Embryonic facial prominence (tissue), 1 donor: ENCODE data around the gene DGKD.

ENCODE experiments used
- DNase-seq: peaks from one replicate; pipeline ENCODE4 v3.0.0-alpha.2; 2016; ENCODE audit errors: extremely low spot score

The DGKD gene

DNA sequence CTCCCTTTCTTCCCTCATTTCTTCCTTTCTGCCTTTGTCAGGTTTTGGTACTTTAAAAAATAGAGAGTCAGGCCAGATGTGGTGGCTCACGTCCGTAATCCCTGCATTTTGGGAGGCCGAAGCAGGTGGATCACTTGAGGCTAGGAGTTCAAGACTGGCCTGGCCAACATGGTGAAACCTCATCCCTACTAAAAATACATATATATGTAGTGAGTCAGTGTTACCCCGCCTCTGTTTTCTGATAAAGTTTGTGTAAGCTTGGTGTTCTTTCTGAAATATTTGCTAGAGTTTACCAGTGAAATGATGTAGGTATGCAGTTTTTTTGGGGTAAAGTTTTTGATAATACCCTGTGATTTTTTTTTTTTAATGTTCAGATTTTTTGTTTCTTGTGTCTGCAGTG is 58.8 kb downstream of the DGKD start:
- no peak for DNase-seq

DNA sequence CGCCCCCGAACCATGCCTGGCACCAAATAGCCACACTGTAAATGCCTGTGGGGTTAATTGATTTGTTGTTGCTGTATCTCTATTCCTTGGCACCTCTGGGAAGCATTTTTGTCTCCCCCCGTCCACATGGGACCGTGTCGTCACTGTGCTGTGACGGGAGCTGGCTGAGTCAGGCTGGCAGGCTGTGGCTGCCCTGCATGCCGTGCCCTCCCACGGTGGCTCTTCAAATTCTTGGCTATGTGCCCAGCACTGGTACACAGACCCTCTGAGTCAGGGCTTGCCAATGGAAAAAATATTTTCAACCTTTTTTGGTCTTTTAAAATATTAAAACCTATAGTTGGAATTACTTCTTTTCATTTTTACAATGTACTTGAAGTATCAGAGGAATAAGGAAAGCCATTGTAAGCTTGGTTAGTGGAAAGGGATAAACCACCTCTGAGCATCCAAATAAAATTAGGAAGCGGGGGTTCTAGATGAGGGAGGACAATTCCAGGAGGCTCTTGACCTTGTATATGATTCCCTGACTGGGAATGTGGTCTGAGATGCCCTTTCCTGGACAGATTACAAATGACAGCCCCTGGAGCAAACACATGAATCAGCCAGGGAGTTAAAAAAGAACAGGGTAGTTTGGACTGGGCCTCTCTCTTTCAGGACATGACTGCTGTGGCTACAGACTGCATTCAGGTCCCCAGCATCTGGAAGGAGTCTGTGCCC is 59.4 kb downstream of the DGKD start:
- no peak for DNase-seq

DNA sequence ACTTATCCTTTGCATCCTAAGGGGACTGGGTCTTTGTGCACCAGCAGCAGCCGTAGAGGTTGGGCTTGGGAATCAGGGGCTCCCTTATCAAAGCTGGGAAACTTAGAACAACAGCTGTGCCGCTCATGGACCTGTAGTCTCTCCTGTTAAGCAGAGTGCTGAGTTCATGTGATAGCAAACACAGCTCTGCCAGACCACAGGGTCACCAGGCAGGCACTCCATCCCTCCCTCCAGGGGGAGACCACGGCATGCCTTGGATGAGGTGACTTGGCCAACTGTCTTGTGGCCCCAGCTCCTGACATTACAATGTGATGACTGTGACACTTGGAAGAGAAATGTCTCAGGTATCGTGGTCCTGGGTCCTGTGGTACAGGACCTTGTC is 60.0 kb downstream of the DGKD start:
- no peak for DNase-seq

DNA sequence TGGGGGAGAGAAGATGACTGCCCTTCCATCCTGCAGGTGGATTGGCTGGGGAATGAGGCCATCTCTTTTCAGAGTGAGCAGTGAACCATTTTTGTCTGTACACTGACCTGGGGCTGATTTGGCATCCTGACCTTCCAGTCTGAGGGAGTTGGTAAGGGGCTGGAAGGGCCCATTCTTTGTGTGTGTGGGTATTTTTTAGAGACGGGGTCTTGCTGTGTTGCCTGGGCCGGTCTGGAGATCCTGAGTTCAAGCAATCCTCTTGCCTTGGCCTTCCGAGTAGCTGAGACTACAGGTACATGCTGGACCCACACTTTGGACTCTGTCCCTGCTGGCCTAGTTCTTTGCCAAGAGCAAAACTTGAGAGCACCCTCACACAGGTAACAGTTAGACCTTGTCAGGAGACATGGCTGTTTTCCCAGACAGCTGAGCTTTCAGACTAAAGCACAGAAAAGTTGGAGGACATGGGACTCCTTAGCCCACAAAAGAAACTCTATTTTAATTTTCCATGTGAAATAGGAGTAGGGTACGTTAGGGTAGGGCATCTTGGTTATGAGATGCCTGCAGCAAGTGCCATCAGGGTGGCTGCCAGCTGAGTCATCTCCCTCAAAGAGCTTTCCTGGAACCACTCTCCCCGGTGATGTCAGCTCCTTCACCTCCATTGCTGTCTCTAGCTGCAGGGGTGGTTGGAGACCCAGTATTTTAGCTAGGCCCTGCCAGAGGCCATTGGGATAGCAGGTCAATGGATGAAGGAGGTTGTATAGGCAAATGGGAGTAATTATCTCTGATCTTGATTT is 60.7 kb downstream of the DGKD start:
- DNase-seq, result no peak

DNA sequence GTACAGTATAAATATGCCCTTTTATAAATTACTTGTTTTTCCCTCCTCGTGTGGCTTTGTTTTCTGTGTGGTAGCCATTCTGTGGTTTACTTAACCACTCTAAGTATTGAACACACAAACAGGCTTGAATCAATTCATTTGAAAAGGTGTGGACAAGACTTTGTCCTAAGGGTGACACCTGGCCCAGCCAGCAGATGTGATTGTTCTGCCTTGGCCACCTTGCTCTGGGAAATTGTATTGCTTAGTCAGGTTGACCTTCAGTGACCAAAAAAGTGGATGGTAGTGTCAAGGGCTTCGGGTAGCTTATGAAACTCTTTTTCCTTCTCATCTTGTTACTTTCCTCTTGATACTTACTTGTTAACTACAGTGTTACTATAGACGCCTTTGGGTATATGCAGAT is 61.9 kb downstream of the DGKD start:
- no peak for DNase-seq

DNA sequence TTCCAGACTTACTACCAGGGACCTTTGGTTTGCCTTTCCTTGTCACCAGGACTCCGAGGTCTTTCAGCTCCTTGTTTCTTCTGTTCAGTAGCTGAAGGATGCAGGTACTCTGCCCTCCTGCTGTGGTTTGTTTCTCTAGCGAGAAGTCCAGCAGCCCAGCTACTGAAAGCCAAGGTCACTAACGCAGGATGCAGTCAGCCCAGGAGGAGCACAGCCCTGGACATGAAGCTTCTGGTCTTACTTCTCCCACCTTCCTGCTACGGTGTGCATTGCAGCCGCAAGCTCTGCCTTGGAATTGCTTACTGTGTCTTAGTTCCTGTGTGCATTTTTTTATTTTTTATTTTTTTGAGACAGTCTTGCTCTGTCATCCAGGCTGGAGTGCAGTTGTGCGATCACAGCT is 62.4 kb downstream of the DGKD start:
- no peak for DNase-seq

DNA sequence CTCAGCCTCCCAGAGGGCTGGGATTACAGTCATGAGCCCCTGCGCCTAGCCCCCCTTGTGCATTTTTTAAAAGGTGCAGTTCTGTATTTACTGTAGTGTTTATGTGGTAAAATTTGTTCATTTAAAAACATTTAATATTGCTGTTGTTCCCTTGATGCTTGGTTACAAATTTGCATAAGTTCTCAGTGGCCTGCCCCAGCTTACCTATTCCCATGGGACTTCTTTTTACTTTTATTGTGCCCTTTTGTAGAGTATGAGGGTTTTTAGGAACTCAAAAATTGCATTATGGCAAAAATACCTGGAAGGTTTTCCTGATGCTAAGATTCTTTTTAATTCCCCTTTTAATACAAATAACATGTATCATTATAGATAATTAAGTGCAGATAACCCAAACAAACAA is 63.0 kb downstream of the DGKD start:
- no peak for DNase-seq

DNA sequence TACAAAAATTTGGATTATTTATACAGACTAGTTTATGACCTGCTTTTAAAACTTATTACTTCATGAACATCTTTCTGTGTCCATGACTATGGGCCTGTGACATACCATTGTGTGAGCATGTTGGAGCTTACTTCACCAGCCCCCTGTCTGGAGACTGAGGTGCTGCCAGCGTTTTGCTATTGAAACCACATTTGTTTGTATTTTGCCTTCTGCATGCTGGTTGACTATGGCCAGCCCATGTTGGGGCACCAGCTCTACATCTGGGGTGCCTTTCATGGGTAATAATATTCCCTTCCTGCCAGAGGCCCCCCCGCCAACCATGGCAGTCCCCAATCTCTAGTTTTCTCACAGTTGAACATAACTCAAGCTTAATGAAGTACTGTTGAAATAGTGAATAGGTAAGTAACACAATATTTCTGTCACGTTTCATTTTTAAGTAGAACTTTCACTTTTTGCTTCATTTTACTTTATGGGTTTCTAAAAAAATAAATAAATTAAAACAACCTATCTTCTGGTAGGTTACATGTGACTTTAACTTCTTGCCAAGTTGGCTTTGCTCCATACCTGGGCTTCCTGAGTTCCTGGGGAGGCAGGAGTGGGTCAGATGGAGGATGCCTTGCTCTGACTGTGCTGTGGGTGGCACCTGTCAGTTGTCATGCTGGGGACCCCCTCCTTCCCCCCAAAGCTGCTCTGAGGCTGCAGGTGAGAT is 63.9 kb downstream of the DGKD start:
- no peak for DNase-seq

DNA sequence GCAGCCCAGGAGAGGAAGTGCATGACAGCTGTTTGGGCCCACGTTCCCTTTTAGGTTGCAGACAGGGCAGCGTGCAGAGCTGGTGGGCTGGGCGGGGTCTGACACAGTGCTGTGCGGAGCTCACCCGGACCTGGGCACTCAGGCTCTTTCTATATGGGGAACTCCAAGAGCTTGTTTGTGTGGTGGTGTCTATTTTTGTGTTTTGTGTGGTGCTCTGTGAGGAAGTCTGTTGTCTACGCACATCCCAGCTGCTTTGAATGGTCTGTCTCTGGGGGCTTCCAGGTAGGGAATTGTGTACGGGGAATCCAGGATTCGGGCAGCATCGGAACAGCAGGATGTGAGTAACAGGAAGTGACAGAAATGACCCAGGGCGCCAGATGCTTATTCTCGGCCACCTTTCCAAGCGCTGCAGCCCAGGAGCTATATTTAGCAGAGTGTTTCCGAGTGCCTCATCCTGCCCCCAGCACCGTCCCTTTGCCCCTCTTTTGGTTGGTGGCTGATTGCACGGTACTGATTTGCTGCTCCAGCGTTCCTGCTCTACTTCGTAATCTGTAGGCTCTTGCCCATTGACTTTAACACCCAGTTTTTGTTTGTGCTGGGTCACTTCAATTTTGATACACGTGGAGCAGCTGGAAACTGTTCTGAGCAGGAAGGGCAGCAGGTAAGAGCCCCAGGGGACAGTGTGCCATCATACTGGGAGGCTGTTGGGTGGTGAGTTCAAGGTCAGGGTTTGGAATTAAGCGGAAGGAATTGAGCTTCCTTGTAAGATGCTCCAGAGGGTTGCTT is 64.7 kb downstream of the DGKD start:
- no peak for DNase-seq

DNA sequence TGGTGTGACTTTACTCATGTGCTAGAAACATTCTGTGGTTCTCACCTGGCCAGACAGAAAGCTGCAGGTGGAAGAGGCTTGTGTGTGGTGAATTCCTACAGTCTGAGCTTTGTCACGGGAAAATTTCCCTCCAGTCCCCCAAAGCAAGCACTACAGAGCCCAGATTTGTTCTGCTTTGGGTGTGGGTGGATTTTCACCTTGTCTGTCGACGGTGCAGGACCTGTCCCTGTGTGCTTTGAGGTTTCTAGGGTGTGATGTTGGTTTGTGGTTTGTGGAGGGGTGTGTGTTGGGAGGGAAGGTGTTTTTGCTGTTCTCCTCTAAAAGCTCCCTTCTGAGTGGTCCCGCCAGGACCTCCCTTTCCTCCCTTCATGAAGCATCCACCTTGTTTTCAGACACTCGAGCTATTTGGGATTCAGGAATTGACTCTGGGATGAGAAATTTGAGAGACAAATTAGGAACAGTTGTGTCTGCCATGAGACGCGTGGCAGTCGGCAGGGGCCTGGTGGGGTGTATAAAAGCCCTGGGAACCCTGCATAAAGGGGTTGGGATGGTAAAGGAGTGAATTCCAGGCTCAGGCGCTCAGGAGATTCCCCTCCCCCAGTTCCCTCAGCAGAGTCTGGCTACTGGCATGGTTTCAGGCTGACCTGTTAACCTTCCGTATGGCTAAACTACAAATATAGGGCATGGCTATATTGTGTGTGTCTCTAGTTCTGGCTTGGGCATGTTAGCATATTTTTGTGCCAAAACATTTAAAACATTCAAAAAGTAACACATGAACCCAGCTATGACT is 65.5 kb downstream of the DGKD start:
- no peak for DNase-seq

DNA sequence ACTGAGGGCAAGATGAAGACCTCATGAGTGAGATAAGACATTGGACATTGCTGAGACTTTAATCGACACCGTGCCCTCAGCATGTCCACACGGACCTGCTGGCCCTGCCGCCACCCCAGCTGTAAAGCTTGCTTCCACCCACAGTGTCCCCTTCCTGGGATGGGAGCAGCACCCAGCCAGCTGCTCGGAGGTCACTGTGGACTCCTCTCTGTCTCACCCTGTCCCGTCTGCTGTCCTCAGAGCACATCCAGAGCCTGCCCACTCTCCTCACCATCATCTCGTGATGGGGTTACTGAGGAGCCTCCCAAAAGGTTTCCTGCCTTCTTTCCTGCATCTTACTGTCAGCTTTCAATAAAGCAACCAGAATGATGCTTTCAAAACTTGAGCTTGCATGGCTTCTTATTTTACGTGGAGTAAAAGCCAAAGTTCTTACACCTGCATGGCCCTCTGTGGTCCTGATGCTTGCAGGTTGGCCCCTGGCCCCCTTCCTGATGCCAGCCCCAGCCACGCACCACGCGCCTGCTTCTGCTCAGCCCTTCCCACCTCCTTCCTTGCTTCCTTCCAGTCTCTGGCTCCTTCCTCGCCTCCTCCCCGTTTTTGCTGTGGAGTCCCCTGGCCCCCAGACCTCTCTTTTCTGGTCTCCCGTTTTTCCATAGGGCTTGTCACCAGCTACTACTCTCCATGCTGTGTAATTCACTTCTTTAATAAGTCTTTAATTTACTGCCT is 67.0 kb downstream of the DGKD start:
- no peak for DNase-seq

DNA sequence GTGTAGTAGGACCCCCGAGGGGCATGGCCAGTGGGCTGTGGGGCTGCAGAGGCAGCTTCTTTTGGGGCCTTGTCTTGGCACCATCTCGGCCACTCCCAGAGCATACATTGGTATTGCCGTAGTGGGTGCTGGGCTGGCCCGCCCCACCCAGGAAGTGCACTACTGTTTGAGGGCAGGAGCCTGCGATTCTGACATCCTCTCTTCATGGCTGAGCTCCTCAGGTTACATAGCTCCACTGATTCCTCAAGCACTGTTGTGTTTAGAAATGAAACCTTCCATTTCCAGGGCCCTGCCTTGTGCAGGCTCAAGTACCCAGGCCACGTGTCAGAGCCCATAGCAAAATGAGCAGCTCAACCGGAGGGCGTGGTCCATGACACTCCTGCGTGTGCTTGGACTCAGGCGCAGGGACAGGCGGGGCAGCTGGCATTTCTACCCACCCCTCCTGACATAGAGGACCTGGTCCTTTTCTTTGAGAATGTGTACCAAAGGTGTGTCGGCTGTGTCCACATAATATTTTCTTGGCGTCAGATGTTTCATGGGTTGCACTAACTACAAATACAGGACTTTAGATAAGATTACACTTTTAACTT is 67.9 kb downstream of the DGKD start:
- no peak for DNase-seq

DNA sequence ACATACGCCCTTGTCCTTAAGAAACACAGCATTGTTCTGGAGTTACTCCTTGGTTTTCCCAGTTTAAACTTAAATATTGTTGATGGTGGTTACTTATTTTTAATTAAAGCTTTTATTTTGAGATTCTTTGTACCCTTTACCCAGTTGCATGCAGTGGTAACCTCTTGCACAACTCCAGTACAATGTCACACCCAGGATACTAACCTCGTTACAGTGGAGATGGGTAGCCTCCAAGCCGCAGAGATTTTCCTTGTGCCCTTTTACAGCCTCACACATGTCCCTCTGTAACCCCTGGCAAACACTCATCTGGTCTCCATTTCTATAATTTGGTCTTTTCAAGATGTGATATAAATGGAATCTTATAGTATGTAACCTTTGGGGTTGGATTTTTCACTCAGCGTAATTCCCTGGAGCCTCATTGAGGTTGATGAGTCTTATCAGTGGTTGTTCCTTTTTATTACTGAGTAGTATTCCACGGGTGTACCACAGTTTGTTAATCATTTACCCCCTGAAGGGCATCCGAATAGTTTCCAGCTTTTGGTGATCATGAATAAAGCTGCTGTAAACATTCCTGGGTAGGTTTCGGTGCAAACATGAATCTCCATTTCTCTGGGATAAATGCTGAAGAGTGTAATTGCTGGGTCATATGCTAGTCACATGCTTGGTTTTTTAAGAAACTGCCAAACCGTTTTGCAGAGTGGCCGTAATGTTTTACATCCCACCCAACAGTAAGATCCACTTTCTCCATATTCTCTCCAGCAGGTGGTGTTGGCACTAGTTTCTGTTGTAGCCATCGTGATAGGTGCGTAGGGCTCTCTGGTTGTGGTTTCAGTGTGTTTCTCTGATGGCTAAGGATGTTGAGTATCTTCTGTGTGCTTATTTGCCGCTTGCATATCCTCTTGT is 68.6 kb downstream of the DGKD start:
- DNase-seq, result no peak

DNA sequence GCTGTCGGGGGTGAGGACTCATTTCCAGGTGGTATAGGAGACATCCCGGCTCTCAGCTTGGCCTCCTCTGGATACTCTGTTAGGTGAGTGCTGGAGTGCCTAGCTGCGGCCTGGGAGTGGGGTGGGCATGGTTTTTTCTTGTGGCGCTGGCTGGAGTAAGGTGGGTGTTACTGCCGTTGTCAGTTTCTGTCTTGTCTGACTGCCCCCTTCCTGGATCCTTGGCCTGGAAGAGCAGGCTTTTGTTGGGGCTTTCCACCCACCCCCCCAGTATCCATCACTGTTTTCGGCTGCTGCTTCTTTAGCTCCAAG is 69.2 kb downstream of the DGKD start:
- DNase-seq, result no peak

DNA sequence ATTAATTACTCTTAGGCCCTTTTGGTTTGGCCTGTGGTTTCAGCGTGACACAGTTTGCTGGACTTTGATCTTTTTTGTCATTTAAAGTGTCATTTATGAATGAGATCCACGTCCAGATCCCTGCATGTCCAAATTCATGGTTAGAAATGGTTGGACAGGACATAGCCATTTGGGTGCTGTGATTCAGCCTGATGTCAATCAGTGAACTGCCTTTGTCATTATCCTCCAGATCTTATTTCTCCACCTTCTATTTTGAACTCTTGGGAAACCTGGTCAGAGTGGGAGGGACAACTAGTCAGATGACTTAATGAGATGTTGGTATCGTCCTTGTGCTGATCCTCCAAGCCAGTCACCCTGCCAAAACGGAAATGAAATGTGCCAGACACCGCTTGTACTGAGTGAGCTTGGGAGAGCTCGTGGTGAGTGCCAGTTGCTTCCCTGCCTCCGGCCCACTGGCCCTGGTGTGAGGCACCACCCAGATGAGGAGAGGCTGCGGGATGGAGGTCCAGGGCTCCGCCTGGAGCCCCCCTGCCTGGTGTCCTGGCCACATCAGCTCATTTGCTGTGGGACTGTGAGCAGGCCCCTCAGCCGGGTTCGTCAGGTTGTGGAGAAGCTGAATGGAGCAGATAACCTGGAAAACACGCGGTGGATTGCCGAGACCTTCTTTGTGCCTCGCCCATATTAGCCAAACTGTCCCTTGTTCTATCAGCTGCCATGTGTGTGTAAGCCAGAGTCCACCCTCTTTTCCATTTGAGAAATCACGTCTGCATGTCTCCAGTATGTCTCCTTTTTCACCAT is 70.1 kb downstream of the DGKD start:
- DNase-seq, result no peak

DNA sequence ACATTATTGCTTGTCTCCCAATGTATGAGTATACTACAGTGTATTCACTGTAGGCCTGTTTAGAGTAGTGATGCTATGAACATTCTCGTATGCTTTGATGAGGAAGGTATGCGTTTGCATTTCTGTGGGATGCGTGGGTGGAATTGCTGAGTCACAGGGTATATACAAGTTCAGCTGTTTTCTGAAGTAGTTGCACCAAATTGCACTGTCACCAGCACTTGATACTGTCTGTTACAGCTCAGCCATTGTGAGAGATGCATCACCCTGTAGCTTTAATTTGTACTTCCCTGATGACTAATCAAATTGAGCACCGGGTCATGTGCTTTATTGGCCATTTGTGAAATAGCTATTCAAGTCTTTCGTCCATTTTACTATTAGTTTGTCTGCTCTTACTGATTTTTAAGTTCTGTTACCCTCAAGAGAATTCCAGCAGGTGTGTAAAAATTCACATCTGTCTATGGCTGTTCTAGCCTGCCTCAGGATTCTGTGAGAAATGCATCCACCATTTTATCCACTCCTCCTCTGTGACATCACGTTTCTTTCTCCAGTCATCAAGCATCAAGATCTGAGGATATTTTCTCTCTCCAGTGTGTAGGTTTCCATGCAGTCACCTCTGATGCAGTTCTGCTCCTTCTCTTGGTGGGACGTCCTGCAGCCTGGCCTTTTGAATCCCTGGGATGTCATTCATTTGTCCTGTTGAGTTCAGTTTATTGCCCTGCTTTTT is 72.5 kb downstream of the DGKD start:
- no peak for DNase-seq

DNA sequence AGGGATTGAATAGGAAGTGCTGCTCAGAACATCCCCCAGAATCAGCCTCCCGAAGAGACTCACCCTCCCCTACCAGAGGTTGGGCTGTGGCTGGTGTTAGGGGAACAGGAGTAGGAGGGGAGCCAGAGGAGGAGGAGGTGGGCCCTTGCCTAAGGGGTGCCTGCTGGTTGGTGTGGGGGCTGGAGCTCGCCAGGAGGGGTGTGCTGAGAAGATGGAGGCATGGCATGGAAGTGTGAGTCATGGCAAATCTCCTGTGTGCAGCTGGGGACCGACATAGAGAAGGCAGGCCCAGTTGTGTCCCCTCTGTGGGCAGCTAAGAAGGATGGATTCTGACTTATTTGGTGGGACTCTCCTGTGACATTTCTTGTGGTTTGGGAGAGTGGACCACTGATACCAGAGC is 73.7 kb downstream of the DGKD start:
- DNase-seq, result no peak

DNA sequence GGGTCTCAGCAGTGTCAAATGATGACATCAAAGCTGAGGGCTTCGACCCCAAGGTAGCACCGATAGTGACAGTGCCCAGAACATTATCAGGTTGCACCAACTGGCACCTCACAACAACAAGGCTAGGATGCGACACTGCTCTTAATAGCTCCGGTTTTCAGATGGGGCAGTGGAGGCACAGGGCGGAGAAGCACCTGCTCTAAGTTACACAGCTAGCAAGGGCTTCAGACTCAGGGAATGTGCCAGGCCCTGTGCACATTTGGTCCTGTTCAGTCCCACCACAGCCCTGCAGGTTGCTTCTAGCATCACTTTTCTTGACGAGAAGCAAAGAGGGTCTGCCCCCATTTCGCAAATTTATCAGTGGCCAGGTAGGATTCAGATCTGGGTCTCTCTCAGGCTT is 74.1 kb downstream of the DGKD start:
- DNase-seq, result no peak
